RWPE2 (cell line): ENCODE measurements around the gene XIST.

Experiments used
- ATAC-seq: fragments of 200-7000 bp; cut with Tn5 transposase; 3 replicates; pipeline ENCODE4 v1.9.1; 2021; ENCODE audit warnings: low read depth
- DNase-seq: peaks from one replicate; pipeline ENCODE4 v3.0.0-alpha.2; 2020; ENCODE audit warnings: low spot score
- H3K27ac ChIP-seq: fragments of 450-650 bp; 2 replicates; pipeline ENCODE4 v1.5.1; 2017; ENCODE audit warnings: mild to moderate bottlenecking; ENCODE audit not compliant: poor library complexity, severe bottlenecking
- H3K27me3 ChIP-seq: fragments of 250-450 bp; sonication (Bioruptor Pico); 2 replicates; pipeline ENCODE4 v1.5.1; 2021; ENCODE audit warnings: mild to moderate bottlenecking, moderate library complexity; ENCODE audit not compliant: insufficient read depth, poor library complexity, severe bottlenecking
- H3K36me3 ChIP-seq: fragments of 250-450 bp; sonication (Bioruptor Pico); 2 replicates; pipeline ENCODE4 v1.5.1; 2020; ENCODE audit warnings: low read depth, mild to moderate bottlenecking, moderate library complexity
- H3K4me1 ChIP-seq: fragments of 250-450 bp; sonication (Bioruptor Pico); 2 replicates; pipeline ENCODE4 v1.5.1; 2021; ENCODE audit warnings: mild to moderate bottlenecking, moderate library complexity; ENCODE audit not compliant: insufficient read depth, poor library complexity, severe bottlenecking
- H3K4me3 ChIP-seq: fragments of 250-450 bp; sonication (Bioruptor Pico); 2 replicates; pipeline ENCODE4 v1.5.1; 2021; ENCODE audit warnings: mild to moderate bottlenecking, moderate library complexity; ENCODE audit not compliant: severe bottlenecking
- H3K9me3 ChIP-seq: fragments of 250-450 bp; sonication (Bioruptor Pico); 2 replicates; pipeline ENCODE4 v1.5.1; 2021; ENCODE audit warnings: mild to moderate bottlenecking, moderate library complexity; ENCODE audit not compliant: severe bottlenecking
- TF ChIP-seq, protein P1 (sequence below): fragments of 450-650 bp; IDR thresholded peaks from one replicate; pipeline ENCODE4 v1.5.1; 2017; ENCODE audit warnings: mild to moderate bottlenecking, moderate library complexity; ENCODE audit not compliant: poor library complexity, severe bottlenecking

Gene XIST

DNA sequence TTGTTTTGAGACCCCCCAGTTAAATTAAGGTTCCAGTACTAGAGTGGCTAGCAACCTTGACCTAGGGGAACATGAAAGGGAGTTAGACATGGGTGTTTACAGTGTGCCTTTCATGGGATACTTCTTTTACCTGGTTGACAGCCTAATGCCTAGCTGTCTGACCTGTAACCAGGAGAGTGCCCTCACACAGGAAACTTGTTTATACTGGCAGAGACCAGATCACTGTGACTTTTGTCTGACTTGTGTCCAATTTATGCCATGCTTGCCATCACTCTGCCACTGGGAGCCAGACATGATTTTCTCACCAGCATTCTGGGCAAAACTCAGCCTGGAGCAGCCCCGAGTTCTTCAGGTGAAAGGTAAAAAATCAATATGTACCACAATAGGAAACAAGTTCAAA is 16.4 kb upstream of the XIST start:
- TF ChIP-seq, protein P1, sequence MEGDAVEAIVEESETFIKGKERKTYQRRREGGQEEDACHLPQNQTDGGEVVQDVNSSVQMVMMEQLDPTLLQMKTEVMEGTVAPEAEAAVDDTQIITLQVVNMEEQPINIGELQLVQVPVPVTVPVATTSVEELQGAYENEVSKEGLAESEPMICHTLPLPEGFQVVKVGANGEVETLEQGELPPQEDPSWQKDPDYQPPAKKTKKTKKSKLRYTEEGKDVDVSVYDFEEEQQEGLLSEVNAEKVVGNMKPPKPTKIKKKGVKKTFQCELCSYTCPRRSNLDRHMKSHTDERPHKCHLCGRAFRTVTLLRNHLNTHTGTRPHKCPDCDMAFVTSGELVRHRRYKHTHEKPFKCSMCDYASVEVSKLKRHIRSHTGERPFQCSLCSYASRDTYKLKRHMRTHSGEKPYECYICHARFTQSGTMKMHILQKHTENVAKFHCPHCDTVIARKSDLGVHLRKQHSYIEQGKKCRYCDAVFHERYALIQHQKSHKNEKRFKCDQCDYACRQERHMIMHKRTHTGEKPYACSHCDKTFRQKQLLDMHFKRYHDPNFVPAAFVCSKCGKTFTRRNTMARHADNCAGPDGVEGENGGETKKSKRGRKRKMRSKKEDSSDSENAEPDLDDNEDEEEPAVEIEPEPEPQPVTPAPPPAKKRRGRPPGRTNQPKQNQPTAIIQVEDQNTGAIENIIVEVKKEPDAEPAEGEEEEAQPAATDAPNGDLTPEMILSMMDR, result no peak
- Histone ChIP-seq H3K27ac (no peak overlapping the region), H3K9me3 (no peaks in the 10 kb centered on the region), H3K36me3 (no peaks in the 10 kb centered on the region), H3K27me3 (no peaks in the 10 kb centered on the region), H3K4me1 (no peaks in the 10 kb centered on the region), H3K4me3 (no peak overlapping the region)
- no peak for DNase-seq
- no peak for ATAC-seq

DNA sequence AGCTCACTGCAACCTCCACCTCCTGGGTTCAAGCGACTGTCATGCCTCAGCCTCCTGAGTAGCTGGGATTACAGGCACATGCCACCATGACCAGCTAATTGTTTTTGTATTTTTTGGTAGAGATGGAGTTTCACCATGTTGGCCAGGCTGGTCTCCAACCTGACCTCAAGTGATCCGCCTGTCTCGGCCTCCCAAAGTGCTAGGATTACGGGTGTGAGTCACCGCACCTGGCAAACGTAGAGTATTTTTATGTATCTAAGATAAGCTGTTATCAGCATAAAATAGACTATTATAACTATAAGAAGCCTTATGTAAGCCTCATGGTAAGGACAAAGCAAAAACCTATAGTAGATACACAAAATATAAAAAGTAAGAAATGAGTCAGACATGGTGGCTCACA is 14.6 kb upstream of the XIST start:
- no peak overlapping the region for H3K27ac ChIP-seq
- DNase-seq, result no peak

DNA sequence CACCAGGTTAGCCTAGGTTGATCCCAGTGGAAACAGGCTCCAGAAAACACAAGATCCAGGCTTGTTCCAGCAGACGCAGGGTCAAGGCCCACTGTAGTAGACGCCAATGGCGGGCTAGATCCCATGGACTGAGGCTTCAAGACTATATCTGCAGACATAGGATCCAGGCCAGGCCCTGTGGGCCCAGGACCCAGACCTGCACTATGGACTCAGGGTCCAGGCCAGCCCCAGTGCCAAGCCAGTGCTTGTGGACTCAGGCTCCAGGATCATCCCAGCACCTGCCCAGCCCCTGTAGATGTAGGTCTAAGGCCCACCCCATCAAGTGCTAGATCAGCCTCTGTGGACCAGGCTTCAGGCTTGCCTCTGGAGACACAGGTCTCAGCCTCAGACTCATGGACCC is 11.3 kb upstream of the XIST start:
- TF ChIP-seq, protein P1, result no peak
- no peak overlapping the region for H3K4me3 ChIP-seq

More for the DNA sequence above, 14.6 kb upstream of the XIST start:
- Histone ChIP-seq H3K36me3 (no peaks in the 10 kb centered on the region), H3K27me3 (no peaks in the 10 kb centered on the region), H3K9me3 (no peaks in the 10 kb centered on the region), H3K4me1 (no peaks in the 10 kb centered on the region), H3K4me3 (no peak overlapping the region)
- no peak for ATAC-seq
- TF ChIP-seq, protein P1, result no peak

DNA sequence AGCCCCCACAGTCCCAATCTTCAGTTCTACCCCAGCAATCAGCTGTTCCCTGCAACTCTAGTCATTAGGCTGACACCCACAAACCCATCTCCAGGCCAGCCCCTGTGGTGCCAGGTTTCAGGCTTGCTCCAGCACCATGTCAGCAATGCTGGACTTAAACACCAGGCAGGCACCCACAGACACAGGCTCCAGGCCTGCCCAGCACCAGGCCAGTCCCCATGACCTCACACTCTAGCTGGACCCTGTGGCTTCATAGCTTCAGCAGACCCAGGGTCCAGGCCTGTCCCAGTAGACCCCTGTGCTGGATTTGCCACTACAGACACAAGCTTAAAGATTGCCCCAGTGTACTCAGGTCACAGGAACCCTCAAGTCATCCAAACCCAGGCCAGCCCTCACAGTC is 10.8 kb upstream of the XIST start:
- no peak overlapping the region for H3K4me3 ChIP-seq
- TF ChIP-seq, protein P1, result no peak
- H3K4me1 ChIP-seq, result no peaks in the 10 kb centered on the region
- ATAC-seq (no peak), DNase-seq (no peak)
- H3K27me3 ChIP-seq, result no peaks in the 10 kb centered on the region
- no peaks in the 10 kb centered on the region for H3K36me3 ChIP-seq
- H3K27ac ChIP-seq, result no peak overlapping the region
- no peaks in the 10 kb centered on the region for H3K9me3 ChIP-seq

More for the DNA sequence above, 11.3 kb upstream of the XIST start:
- H3K9me3 ChIP-seq, result no peaks in the 10 kb centered on the region
- no peaks in the 10 kb centered on the region for H3K4me1 ChIP-seq
- H3K36me3 ChIP-seq, result no peaks in the 10 kb centered on the region
- no peak for DNase-seq
- no peak overlapping the region for H3K27ac ChIP-seq
- ATAC-seq, result no peak
- H3K27me3 ChIP-seq, result no peaks in the 10 kb centered on the region

DNA sequence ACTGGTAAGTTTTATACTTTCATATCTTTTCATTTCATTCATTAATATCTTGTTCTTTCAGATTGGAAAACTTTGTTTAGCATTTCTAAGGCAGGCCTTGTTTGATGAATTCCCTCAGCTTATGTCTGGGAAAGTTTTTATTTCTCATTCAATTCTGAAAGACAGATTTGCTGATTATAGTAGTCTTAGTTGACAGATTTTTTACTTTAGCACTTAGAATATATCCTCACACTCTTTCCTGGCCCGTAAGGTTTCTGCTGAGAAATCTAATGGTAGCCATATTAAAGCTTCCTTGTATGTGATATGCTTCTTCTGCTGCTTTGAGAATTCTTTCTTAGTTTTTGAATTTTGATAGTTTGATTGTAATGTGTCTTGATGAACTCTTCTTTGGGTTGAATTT is 7.1 kb upstream of the XIST start:
- no peaks in the 10 kb centered on the region for H3K27me3 ChIP-seq
- H3K4me3 ChIP-seq, result no peak overlapping the region
- no peak overlapping the region for H3K27ac ChIP-seq
- H3K9me3 ChIP-seq, result no peaks in the 10 kb centered on the region
- TF ChIP-seq, protein P1, result no peak
- DNase-seq (no peak), ATAC-seq (no peak)
- no peaks in the 10 kb centered on the region for H3K4me1 ChIP-seq
- H3K36me3 ChIP-seq, result no peaks in the 10 kb centered on the region
